HL-60 (cell line): Measurements from ENCODE around the gene FBN2.

ENCODE experiments used
- DNase-seq, 2 experiments: peaks; one replicate each; pipeline ENCODE4 v3.0.0-alpha.2; 2010 to 2020; ENCODE audit warnings: low read depth in 1 of 2, low spot score in 1 of 2
- H3K27ac ChIP-seq: fragments of 250-450 bp; sonication (Bioruptor Pico); replicated peaks from 2 replicates; pipeline ENCODE4 v1.5.1; 2020; ENCODE audit warnings: mild to moderate bottlenecking, moderate library complexity
- H3K27me3 ChIP-seq: fragments of 250-450 bp; sonication (Bioruptor Pico); 2 replicates; pipeline ENCODE4 v1.5.1; 2021; ENCODE audit warnings: mild to moderate bottlenecking, moderate library complexity; ENCODE audit not compliant: insufficient read depth, poor library complexity, severe bottlenecking
- H3K4me3 ChIP-seq: replicated peaks from 2 replicates; pipeline ENCODE4 v1.5.1; 2011; ENCODE audit warnings: mild to moderate bottlenecking, control low read depth, low read length; ENCODE audit not compliant: insufficient read depth
- CTCF ChIP-seq: IDR thresholded peaks from one replicate; pipeline ENCODE4 v1.5.1; 2011; ENCODE audit warnings: low read length, control low read depth, inconsistent platforms; ENCODE audit not compliant: insufficient read depth
- GABPA ChIP-seq: IDR thresholded peaks from 2 replicates; pipeline ENCODE4 v1.6.1; 2012; ENCODE audit warnings: low read depth
- POLR2AphosphoS5 ChIP-seq: IDR thresholded peaks from 2 replicates; pipeline ENCODE4 v1.6.1; 2012; ENCODE audit warnings: low read depth
- SPI1 ChIP-seq: IDR thresholded peaks from 2 replicates; pipeline ENCODE4 v1.6.1; 2012; ENCODE audit warnings: low read depth, mild to moderate bottlenecking, borderline replicate concordance
- TF ChIP-seq, protein P1 (sequence below): IDR thresholded peaks from 2 replicates; pipeline ENCODE4 v1.6.1; 2012; ENCODE audit warnings: low read depth; ENCODE audit not compliant: insufficient replicate concordance

FBN2 gene

GRCh38 chr5:128424646-128425045 is 113.4 kb downstream of the FBN2 start:
- no peak for DNase-seq
- no peak overlapping the region for H3K27ac ChIP-seq
- no peak overlapping the region for H3K4me3 ChIP-seq
- H3K27me3 ChIP-seq = no peaks in the 10 kb centered on the region
- TF ChIP-seq, protein P1, sequence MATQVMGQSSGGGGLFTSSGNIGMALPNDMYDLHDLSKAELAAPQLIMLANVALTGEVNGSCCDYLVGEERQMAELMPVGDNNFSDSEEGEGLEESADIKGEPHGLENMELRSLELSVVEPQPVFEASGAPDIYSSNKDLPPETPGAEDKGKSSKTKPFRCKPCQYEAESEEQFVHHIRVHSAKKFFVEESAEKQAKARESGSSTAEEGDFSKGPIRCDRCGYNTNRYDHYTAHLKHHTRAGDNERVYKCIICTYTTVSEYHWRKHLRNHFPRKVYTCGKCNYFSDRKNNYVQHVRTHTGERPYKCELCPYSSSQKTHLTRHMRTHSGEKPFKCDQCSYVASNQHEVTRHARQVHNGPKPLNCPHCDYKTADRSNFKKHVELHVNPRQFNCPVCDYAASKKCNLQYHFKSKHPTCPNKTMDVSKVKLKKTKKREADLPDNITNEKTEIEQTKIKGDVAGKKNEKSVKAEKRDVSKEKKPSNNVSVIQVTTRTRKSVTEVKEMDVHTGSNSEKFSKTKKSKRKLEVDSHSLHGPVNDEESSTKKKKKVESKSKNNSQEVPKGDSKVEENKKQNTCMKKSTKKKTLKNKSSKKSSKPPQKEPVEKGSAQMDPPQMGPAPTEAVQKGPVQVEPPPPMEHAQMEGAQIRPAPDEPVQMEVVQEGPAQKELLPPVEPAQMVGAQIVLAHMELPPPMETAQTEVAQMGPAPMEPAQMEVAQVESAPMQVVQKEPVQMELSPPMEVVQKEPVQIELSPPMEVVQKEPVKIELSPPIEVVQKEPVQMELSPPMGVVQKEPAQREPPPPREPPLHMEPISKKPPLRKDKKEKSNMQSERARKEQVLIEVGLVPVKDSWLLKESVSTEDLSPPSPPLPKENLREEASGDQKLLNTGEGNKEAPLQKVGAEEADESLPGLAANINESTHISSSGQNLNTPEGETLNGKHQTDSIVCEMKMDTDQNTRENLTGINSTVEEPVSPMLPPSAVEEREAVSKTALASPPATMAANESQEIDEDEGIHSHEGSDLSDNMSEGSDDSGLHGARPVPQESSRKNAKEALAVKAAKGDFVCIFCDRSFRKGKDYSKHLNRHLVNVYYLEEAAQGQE = no peak
- TF ChIP-seq POLR2AphosphoS5 (no peak), GABPA (no peak), CTCF (no peak), SPI1 (no peak)

- no peak overlapping the region for H3K4me3 ChIP-seq
- no peaks in the 10 kb centered on the region for H3K27me3 ChIP-seq
- TF ChIP-seq SPI1 (no peak), CTCF (no peak), POLR2AphosphoS5 (no peak), GABPA (no peak)
- TF ChIP-seq, protein P1 = no peak
- DNase-seq = no peak
- no peak overlapping the region for H3K27ac ChIP-seq
These were observed 115.4 kb downstream of the FBN2 start for GRCh38 chr5:128422612-128423011.

DNA sequence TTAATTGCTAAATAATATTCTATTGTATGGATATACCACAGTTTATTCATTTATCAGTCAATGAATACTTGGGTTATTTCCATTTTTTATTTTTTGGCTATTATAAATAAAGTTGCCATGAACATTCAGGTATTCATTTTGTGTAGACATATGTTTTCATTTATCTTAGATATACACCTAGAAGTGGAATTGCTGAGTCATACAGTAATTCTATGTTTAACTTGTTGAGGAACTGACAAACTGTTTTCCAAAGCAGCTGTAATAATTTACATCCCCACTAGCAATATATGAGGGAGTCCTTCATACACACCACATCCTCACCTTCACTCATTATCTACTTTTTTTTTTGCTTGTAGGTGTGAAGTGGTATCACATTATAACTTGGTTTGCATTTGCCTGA is 123.6 kb downstream of the FBN2 start:
- no peak overlapping the region for H3K4me3 ChIP-seq
- no peak for TF ChIP-seq CTCF
- TF ChIP-seq, protein P1 = no peak
- no peak for TF ChIP-seq POLR2AphosphoS5
- TF ChIP-seq GABPA = no peak
- no peak for TF ChIP-seq SPI1
- H3K27ac ChIP-seq = no peak overlapping the region
- H3K27me3 ChIP-seq = no peaks in the 10 kb centered on the region
- DNase-seq = no peak
